ENCODE results near the gene DLGAP4.

The DLGAP4 gene

DNA sequence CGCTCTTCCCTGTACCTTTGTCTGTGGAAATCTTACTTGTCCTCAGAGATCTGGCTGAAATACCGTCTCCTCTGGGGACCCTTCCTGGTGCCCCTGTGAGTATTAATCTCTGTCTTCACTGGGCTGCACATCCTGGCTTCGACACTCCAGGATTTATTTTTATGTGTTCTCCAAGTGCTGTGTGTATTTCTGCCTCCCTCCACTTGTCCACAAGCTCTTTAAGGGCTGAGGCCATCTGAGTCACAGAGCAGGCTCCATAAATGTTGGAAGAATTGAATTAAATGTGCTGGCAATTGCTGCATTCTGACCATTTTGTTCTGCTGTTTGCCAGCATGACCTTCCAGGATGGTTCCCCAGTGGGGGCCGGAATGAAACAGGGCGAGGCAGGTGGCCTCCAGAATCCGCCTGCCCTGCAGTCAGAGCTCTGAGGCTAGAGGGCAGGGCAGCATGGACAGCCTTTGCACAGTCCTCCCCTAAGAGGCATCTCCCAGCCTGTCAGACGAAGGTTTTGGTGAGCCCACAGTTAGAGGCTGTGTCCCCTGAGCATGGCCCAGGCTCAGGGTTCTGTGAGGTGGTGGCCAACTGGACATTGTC, 105.8 kb downstream of the DLGAP4 start:
- no peak for DNase-seq

DNA sequence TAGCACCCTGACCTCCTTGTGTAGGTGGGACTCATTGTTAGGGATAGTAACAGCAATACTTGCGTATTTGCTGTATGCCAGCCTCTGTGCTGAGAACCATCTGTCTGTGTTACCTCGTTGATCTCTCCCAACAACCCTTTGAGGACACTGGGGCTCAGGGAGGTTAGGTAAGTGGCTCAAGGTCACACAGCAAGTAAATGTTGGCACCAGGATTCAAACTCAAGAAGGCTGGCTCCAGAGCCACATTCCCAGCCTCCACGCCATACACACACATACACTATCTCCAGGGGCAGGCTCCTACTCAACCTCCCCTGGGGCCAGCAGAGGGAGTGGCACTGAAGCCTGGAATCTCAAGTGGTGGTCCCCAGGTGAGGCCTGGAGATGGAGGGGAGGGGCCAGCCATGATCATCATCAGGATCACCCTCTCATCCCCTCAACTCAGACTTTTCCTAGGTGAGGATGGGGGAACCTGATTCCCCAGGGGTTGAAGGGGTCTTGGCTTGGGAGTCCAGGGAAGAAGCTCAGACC, 109.4 kb downstream of the DLGAP4 start:
- no peak for DNase-seq

DNA sequence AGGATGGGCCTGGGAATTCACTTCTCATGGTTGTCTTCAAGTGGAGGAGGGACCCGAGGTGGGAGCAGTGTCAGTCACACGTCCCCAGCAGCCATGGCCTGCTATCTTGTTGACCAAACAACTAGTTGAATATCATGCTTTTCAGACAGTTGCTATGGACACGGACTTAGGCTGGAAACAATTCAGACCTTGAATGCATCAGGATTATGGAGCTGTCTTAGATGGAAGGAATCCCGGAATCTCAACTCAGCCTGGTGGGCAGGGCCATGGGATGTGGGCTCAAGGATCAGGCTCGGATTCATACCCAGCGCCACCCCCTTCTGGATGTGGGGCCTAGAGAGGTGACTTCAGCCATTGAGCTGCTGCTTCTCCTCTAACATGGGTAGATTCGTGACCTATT, 112.6 kb downstream of the DLGAP4 start:
- DNase-seq, result no peak

DNA sequence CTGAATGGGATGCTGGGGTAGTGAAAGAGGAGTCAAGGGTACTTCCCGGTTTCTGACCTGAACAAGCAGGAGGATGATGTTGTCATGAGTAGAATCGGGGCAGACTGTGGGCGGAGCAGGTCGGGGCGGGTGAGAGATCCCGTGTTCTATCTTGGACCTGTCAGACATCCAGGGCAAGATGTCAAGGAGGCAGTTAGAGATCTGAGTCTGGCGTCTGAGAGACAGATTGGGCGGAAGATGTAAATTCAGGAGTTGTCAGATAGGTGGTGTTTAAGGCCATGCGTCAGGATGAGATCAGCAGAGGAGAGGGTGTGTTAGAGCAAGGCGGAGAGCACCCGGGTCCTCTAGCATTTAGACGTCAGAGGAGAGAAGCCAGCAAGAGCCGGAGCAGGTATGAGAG, 115.5 kb downstream of the DLGAP4 start:
- DNase-seq, result no peak

DNA sequence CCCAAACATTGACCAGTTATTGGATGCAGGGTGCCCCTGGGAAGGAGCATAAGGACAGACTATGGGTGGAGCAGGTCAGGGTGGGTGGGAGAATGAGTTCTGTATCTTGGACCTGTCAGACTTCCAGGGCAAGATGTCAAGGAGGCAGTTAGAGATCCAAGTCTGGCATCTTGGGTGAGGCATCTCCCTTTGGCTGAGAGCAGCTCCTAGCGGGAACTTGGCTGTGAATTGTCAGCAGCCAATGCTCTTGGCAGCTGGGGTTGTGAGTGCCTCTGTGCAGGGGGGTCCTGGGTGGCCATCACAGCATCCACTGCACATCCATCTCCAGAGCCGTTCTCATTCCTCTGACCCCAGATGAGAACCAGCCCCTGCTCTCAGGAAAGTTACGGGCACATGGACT, 118.2 kb downstream of the DLGAP4 start:
- DNase-seq, result no peak

DNA sequence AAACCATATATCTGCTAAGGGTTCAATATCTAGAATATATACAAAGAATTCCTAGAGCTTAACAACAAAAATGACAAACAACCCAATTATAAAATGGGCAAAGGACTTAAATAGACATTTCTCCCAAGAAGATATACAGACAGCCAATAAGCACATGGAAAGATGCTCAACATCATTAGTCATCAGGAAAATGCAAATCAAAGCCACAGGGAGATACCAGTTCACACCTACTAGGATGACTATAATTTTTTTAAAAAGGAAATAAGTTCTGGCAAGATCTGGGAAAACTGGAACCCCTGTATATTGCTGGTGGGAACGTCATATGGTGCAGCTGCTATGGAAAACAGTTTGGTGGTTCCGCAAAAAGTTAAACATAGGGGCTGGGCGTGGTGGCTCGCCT, 119.0 kb downstream of the DLGAP4 start:
- DNase-seq, result no peak

DNA sequence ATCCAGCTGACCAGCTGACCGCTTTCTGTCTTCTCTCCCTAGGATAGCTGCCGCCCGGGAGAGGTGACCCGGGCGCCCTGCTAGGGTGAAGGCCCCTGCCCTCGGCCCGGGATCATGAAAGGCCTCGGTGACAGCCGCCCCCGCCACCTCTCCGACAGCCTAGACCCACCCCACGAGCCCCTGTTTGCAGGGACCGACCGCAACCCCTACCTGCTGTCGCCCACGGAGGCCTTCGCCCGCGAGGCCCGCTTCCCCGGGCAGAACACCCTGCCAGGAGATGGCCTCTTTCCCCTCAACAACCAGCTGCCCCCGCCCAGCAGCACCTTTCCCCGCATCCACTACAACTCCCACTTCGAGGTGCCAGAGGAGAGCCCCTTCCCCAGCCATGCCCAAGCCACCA, 125.5 kb downstream of the DLGAP4 start:
- DNase-seq, result no peak

DNA sequence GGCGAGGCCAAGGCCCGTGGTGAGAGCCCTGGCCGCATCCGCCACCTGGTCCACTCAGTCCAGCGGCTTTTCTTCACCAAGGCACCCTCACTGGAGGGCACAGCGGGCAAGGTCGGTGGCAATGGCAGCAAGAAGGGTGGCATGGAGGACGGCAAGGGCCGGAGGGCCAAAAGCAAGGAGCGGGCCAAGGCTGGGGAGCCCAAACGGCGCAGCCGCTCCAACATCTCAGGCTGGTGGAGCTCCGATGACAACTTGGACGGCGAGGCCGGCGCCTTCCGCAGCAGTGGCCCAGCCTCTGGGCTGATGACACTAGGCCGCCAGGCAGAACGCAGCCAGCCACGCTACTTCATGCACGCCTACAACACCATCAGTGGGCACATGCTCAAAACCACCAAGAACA, 126.0 kb downstream of the DLGAP4 start:
- DNase-seq, result no peak

DNA sequence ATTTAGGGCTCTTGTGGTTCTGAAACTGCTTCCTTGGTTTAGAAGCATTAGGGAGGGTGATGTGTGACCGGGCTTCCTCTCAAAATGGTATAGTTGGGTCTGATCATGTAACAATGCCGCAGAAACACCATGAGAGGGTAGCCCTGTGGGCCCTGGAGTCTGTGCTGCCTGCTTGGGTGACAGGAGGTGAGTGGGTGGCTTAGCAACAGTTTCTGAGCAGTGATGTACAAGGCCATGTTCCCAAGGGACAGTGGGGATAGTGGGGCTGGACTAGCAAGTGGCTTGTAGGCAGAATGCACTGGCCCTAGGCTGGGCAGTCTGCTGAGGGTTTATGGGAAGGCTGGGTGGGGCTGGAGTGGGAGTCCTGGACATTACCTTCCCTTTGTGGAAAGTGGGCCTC, 128.2 kb downstream of the DLGAP4 start:
- no peak for DNase-seq

DNA sequence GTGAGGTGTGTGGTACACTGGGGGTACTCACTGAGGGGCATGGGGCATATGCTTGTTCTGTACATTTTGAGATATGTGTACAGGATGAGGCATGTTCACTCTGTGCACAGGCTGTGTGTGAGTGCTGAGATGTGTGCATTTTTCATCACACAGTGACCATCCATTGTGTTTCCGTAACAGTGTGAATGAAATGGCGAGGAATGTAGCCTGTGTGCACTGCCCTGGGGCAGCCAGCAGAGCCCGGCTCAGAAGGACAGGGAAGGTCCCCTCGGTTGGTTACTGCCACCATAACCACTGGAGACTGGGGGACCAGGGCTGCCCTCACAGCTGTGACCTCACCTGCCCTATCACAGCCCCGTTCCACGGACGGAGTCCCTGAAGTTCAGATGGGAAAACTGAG, 129.0 kb downstream of the DLGAP4 start:
- no peak for DNase-seq

DNA sequence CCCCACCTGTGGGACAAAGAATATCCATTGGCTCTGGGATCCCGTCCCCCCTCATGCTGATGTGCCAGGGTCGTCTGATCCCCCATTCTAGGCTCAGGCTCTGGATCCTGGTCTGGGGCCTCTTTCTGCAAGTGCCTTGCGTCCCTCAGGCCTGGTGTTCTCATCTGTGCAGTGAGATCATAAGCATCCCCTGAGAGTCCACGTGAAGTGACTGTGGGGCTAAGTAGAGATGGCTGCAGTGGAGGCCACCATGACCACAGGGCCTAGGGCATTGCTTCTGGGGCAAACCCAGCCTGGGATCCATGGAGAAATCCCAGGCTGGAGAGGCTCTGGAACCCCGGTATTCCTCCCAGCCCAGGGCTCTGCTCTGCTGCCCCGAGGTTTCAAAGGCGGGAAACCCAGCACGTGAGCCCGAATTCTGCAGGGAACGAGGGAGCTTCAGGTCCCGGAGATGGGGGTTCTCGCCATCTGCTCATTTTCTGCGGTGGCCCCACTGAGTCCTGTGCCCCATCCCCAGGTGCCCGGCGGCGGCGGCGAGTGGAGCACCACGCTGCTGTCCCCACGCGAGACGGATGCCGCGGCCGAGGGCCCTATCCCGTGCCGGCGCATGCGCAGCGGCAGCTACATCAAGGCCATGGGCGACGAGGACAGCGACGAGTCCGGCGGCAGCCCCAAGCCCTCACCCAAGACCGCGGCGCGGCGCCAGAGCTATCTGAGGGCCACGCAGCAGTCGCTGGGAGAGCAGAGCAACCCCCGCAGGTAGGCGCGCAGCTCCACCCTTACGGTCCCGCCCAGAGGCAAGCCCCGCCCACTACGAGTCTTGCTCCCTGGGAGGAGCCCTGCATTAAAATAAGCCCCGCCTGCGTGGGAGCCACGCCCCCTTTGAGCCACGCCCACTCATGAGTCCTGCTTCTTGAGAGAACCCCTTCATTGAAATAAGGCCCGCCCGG, 129.7 kb downstream of the DLGAP4 start:
- DNase-seq, result no peak

DNA sequence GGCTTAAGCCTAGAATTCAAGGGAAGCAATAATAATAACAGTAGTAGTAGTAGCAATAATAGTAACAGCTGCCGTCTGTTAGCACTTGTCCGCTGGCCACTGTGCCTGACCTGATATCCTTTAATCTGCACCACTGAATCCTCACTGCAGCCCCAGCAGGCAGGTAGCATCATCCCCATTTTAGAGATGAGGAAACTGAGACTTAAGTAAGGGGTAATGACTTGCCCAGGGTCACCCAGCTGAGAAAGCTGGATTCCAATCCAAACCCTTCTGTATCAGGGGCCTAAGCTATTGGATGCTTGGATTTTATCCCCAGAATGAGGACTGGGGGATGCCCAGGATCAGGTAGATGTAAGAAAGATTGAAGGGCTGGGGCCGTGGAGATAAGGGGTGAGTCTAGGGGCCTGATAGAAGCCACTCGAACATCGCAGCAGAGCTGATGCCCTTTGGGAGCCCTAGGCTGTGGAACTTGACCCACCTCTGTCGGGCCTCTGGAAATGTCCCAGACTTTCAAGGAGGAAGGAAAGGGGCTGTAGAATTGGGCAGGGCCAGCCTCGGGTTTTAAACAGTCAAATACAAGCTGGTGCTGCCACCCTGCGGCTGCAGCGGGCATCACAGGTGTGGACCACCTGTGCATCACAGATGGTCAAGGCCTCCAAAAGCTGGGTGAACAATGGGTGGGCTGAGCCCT, 133.0 kb downstream of the DLGAP4 start:
- peak; percentile 24 for DNase-seq

DNA sequence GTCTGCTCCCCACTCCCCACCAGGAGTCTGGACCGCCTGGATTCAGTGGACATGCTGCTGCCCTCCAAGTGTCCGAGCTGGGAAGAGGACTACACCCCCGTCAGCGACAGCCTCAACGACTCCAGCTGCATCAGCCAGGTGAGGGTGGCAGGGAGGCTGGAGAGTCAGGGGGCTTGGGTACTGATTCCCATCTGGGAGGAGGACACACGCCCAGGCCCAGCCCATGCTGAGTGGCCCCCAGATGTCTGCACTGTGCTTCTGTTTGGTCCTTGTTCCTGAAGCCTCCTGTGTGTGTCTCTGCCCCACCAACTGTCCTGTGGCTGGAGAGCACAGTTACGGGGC, 133.6 kb downstream of the DLGAP4 start:
- no peak for DNase-seq

DNA sequence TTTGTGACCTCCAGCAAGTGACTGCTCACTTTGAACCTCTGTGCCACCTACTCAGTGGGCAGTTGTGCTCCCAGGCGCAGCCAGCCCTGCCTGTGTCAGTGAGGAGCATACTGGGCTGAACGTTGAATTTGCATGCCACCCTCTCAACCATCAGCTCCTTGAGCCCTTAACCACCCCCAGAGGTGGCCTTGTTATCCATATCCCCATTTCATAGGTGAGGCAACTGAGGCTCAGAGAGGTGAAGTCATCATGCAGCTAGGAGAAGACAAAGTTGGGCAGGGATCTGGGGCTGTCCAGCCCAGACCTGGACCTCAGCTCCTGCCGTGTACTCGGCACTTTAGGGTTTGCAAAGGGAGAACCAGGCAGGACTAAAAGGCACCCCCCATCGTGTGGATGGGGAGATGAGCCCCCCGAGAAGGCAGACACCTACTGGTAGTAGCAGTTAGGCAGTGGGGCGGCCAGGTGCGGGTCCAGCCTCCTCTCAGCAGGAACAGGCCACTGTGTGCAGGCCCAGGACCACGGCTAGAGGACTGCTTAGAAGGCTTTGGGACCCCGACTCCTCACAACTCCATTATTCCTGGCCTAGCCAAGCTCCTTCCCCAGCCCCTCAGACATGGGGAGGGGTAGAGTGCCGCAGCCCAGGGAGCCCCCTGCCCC, 134.4 kb downstream of the DLGAP4 start:
- no peak for DNase-seq

DNA sequence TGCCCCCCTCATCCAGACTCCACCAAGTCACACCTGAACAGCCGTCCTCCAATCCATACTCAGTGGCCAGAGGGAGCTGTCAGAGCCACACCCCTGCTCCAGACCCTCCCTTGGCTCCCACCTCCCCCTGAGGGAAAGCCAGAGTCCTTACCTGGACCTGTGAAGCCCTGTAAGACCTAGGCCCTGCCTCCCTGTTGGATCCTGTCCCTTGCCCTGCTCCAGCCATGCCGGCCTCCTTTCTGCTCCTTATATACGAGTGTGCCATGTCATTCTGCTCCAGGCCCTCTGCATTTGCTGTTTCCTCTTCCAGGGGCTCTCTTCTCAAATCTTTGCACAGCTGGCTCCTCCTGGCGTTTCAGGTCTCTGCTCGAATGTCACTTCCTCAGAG, 134.9 kb downstream of the DLGAP4 start:
- DNase-seq, result no peak

DNA sequence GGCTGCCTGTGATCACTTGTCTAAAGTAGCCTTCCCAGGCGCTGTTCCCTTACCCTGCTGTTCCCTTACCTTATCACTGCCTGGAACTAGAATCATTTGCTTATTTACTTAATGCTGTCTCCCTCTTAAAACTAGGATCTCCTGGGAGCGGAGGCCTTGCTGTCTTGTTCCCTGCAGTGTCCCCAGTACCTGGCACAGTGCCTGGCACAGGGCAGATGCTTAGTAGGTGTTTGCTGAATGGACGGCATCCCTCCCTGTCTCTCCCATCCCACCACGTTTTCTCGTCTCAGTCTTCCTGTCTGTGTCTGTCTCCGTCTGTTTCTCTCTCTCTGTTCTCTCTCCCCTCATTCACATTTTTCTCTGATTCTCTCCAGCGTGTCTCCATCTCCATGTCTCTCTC, 135.3 kb downstream of the DLGAP4 start:
- DNase-seq, result no peak

DNA sequence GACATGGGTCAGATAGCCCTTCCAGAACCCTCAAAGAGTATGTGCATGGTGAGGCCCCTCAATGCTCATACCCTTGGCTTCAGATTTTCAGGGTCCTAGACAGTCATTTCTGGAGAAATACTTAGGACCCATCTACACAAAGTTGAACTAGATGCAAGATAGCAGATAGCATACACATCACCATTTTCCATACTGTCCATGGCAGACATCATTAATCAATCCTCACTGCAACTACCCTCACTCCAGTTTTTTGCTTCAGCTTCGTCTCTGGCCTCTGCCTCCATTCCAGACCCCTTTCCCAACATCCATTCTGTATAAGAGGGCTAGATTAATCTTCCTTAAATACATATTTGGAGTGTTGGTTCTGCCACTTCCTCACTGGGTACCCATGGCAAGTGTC, 139.7 kb downstream of the DLGAP4 start:
- DNase-seq, result no peak

DNA sequence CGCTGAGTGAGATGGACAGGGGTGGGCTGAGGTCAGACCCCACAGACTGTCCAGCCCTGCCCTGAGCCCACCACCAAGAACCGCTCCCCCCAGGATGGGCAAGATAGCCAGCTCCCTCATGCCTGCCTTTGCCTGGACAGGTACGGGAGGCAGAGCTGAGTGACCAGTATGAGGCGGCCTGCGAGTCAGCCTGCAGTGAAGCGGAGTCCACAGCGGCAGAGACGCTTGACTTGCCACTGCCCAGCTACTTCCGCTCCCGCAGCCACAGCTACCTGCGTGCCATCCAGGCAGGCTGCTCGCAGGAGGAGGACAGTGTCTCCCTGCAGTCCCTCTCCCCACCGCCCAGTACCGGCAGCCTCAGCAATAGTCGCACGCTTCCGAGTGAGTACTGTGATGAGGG, 140.4 kb downstream of the DLGAP4 start:
- no peak for DNase-seq

DNA sequence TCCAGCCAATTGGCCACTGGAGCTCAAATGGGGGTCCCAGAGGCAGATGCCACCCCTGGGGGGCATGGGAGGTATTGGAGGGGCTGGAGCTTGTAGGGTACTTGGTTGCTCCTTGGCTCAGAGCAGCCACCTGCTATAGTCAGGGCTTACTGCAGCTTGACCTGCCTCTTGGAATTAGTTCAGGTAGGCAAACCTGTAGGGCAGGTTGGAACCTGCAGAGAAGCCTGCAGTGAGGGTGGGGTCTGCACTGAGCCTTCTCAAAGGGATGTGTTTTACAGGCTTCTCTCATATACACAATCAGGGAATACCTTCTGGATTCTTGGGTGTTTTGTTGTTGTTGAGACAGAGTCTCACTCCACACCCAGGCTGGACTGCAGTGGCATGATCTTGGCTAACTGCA, 141.0 kb downstream of the DLGAP4 start:
- no peak for DNase-seq

DNA sequence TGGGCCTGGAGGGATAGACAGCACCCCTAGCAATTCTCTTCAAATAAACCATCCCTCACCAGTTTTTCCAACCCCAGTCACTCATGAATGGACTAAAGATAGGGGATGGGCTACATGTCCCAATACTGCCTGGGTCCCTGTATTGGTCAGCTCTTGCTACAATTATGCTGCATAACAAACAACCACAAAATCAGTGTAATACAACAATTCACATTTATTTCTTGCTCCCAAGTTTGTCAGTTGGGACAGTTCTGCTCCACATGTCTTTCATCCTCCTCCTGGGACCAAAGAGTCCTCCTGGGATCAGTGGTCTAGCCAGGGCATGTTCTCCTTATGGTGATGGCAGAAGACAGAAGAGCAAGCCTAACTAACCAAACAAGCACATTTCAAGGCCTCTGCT, 143.5 kb downstream of the DLGAP4 start:
- DNase-seq, result no peak

DNA sequence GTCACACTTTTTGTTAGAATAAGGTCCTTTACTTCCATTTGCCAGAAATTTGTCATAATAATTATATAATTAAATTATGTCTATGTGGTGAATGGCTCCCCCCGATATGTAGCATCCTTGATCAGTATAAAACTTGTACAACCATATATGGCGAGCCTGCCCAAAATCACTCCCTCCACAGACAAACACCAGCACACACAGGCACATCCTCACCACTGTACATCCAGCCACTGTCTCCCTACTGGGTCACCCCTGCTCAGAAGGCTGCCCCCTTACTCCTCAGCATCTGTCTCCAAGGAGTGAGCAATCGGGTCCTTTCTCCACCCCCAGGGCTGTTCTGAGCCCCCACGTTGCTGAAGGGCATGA, 148.2 kb downstream of the DLGAP4 start:
- DNase-seq, result no peak

DNA sequence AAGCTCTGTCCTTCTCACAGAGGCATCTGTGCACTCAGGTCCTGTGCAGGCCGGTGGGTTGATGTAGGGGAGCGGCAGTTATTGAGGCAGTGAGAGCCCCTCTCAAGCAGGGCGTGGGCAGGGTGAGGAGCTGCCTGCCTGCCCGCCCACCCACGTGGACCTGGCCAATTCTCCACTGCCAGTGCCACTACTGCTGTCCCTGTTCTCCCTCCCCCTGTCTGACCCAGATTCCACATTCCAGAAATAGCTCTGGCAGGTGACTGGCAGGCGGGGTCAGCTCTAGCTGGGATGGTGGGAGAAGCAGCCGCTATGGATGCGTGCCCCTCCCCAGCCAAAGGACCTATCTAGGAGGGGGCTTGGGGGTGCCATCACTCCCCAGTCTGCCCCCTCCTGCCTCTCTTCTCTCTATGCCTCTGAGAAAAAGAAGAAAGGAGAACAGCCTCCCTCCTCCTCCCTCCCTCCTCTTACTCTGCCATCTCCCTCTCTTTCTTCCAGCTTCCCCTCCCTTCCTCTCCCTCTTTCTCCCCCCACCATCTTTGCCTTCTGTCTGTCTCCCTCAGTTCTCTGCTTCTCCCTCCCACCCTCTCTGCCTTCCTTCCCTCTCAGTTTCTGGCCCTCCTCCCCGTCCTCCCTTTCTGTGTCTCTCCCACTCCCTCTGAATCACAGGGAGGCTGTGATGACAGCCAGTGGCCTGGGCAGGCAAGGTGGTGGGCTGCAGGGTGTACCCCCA, 148.7 kb downstream of the DLGAP4 start:
- DNase-seq, result no peak

Data from NK-92 treated with Interleukin-12 subunit alpha and Interleukin-12 subunit beta, amount 100 ng/mL, for 24 hours (cell line).